Cortex of kidney (tissue), 1 donor: Measurements from ENCODE around the gene PIP5K1B.

Experiments
- DNase-seq: peaks from one replicate; lab custom pipeline; 2025; lab: John Stamatoyannopoulos, UW

The PIP5K1B gene

GRCh38 chr9:68991457-68991856 lies 286.4 kb downstream of the PIP5K1B start:
- no peak for DNase-seq

GRCh38 chr9:68995776-68996175 lies 290.7 kb downstream of the PIP5K1B start:
- DNase-seq: no peak

DNA sequence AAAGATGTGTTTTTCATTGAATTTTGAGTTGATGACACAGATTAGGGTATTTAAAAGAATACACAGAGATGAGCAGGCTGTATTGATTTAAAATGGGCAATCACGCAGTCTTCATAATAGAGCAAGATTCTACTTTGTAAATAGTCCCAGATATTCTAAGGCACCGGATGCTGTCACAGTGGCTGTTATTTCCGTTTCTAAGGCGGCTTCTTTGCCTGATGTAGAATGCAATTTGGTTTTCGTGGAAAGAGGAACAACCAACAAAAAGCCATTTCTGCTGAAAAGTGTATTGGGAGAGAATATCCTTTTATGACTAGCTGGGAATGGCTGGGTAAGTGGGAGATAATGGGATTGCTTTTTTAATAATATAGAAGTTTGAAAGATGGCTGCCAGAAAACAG lies 291.4 kb downstream of the PIP5K1B start:
- no peak for DNase-seq

DNA sequence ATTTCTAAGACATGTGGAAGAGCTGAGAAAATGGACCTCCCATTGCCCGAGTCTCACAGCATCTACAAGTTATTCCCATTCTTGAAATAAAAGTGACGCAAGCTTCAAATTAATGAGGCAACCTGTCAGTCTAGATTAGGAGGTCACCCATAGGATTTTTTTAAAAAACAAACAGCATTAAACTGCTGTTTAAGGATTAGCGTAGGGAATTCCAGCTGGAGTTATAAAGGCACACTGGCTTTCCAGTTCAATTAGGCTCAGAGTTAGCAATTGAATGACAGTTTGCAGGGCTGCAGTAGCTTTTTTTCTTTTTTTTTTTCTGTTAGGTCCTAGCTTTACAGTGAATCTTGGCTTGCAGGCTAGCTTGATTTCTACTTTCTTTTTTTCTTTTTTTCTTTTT lies 292.6 kb downstream of the PIP5K1B start:
- DNase-seq: no peak

GRCh38 chr9:68998385-68998784 lies 293.3 kb downstream of the PIP5K1B start:
- DNase-seq: no peak

DNA sequence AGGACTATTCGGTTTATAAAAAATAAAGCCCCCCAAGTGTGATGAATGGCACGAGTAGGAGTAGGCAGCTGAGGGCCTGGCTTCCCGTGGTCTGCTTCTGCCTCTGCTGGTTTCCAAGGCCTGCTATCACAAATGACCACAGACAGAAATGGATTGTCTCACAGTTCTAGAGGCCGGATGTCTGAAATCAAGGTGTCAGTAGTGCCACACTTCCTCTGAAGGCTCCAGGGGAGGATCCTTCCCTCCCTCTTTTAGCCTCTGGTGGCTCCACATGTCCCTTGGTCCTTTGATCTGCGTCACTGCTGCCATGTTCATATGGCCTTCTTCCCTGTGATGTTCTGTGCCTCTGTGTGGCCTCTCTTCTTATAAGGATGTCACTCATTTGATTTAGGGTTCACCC lies 293.8 kb downstream of the PIP5K1B start:
- DNase-seq: no peak

DNA sequence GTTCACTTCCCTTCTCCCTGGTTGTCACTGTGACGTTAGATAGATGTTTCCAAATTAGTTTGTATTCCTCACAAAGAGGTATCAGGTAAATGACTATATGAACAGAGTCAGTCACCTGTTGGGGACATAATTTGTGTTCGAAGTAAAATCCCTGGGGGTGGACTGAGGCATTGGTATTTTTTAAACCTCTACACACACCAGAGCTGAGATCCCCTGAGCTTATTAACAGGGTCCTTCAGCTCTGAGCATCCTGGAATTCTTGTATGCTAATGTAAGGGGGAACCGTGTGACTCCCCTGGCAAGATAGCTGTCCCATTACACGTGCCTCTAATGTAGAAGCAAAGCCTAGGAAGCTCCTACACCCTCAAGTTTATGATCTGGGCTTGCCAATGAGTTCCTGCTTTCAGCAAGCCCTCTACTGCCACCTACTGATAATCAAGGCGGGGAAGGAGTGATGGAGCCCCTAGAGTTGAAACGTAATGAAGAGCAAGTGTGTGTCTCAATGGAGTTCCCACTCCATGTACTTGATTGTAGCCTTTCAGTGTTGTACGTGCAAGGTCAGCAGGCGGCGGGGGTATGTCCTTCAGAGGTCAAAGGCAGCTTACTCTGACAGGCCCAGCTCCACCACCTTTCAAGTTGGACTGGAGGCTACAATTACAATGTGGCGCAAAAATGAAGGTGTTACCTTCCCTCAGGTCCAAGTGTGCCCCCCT lies 294.5 kb downstream of the PIP5K1B start:
- no peak for DNase-seq

DNA sequence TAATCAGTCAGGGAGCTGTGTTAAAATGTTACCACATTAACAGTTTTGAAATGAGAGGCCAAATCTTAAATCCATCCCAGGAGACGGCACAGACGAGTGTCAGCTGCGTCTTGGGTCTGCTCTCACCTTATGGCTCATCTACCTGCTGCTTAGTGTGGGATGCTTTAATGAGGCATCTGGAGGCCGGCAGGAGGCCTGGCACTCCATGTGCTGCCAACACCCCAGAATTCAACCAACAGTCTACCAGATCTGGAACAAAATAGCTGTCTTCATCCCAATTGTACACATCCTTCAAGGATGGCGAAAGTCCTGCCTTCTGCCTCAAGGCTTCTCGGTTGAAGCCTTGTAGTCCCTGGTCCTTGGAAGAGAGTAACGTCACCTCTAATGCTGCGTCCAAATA lies 296.9 kb downstream of the PIP5K1B start:
- no peak for DNase-seq

- DNase-seq: no peak
Observed at GRCh38 chr9:69003051-69003450, 298.0 kb downstream of the PIP5K1B start.

GRCh38 chr9:69004836-69005235 lies 299.8 kb downstream of the PIP5K1B start:
- no peak for DNase-seq

DNA sequence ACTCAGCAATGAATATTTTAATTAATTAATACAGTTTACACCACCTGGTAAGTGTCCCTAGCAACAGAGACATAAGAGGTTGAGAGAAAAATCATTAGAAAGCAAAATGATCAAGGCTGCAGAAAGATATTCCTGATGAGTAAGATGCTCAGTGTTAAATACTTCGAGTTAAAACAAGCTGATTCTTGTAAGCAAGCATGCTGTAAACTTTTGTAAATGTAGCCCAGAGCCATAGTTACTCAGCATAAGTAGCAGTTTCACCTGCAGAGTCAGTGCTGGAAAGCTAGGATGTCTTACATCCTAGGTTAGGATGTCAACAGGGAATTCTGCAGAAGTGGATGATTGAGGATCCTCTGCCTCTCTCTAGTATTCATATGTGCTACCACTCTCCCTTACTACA lies 304.7 kb downstream of the PIP5K1B start:
- DNase-seq: no peak

- no peak for DNase-seq
Observed at GRCh38 chr9:69012696-69013381, 307.8 kb downstream of the PIP5K1B start.

- no peak for DNase-seq
Observed at GRCh38 chr9:69013382-69013727, 308.3 kb downstream of the PIP5K1B start.

DNA sequence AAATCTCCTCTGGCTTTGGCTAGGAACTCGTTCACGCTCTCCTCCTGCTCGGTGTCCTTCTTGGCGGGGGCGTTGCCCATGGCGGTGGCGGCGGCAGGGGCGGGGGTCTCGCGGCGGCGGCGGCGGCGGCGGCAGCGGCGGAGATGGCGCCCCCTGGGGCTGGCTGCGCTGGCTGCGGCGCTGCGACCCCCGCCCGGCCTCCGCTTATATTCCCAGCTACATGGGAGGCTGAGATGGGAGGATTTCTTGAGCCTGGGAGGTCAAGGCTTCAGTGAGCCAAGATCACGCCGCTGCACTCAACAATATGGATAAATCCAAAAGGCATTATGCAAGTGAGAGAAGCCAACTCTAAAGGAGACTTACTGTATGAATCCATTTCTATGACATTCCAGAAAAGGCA lies 309.0 kb downstream of the PIP5K1B start, which contains the start of gene PRKACG:
PRKACG (minus strand) TSS at position 101 of the 400 bp plus-strand sequence; CDS start at position 80, 21 bp downstream.
- DNase-seq: no peak

DNA sequence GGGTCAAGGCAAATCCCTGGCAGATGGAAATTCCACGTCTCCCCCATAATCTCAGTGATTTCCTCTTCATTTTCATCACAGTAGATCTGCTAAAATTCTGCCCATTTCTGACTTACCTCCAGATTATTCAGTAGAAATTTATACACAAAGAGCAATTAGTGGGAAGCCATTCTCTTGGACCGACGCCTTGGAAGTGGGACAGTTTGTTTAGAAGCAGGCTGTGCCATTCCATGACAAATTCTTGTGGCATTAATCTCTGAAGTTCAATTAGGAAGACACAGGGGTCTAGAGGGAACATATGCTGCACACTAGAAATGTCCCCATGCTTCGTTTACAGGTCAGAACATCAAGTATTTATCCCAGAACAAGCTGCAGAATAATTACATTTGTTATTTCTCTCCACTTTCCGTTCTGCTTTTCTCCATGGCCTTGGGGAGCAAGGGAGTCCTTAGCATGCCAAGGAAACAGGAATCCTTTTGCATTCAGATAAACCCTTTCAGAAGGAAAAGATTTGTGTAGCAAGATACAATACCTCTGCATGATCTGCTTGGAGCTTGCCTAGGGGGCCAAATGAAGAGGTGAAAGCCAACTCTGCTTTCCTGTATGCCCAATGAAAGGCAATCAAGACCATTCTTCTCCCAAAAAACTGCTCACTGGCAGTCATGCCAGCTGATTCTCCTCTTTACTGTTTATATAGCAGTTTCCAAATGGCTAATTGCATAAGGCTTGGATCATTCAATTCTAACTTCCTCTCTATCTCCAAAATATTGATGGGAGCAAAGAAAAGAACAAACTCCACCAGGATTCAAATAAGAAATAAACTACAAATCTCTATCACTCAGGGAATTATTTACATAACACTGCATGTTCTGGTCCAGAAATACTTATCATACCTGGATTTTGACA lies 311.4 kb downstream of the PIP5K1B start:
- no peak for DNase-seq

DNA sequence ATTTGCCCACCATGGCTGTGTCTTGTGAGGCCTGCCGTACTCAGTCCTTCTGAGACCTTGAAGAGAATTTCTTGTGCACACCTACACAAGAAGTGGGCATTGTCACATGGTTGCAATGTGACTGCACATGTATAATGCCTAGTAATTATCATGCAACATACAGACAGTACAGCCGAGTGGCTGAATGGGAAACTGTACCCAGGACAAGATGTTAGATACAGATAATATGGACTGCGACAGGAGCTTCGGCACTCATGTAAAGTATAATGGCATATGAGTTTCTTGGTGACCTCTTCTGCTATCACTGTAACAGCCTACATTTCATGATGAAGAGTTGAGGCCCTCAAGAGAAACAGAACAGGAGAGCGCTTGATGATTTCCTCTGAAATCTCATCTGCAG lies 313.7 kb downstream of the PIP5K1B start:
- no peak for DNase-seq

GRCh38 chr9:69019808-69020207 lies 314.8 kb downstream of the PIP5K1B start:
- DNase-seq: no peak

DNA sequence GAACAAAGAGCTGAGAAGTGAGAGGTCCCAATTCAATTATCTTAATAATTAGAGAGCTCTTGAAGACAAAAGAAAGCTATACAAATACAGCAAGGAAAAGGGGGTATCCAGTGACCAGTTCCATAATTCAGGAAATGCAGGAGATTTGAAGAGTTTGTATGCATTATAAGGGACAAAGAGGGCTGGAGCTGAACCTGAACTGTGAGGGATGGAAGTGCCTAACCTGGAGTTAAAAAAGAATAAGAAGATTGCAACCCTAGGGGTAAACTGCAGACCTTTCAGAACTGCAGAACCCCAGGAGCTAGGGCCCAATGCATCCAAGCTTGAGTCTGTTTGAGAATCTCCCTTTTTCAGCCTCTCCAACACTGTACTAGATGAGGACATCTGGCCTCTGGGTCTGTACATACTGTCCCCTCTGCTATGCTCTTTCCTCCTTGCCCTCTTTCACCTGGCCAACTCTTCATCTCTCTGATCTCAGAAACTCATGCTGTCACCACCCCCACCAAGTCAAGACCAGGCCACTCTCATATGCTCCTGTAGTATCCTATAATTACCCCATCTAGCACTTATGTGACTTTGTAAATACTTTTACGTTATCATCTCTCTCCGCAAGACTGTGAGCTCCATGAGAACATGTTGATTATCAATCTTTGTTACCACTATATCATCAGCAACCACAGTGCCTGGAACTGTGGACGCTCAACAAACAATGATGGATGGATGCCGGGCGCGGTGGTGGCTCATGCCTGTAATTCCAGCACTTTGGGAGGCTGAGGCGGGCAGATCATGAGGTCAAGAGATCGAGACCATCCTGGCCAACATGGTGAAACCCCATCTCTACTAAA lies 315.5 kb downstream of the PIP5K1B start:
- no peak for DNase-seq

GRCh38 chr9:69023650-69024049 lies 318.6 kb downstream of the PIP5K1B start:
- no peak for DNase-seq

DNA sequence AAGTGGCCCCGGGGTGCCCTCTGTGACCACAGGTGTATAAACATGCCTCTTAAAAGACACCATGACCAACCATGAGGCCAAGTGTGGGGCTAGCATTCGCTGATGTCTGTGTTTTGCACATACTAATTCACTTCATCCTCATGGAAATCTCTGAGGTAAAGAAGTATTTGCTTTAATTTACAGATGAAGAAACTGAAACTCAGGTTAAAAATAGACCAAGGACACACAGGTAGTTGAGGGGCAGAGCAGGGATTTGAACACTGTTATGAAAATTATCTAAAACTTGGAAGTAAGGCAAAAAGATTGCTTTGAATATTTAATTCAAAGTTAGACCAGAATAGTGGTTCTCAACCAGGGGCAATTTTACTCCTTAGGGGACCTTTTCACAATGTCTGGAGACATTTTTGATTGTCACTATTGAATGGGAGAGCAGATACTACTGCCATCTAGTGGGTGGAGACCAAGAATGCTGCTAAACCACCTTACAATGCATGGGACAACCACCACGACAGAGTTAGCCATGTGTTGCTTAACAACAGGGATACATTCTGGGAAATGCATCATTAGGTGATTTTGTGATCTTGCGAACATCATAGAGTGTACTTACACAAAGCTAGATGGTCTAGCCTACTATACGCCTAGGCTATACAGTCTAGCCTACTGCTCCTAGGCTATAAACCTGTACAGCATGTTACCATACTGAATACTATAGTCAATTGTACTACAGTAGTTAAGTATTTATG lies 322.5 kb downstream of the PIP5K1B start:
- DNase-seq: no peak

DNA sequence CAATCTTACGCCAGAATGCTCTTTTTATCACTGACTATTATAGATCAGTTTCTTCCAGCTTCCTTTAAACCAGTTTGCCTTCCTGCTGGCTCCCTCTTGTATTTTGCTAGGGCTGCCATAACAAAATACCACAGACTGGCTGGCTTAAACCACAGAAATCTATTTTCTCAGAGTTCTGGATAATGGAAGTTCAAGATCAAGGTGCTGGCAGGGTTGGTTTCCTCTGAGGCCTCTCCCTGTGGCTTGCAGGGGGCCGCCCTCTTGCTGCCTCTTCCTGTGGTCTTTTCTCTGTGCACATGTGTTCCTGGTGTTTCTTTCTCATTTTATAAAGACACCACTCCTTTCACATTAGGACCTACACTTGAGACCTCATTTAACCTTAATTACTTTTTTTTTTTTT lies 323.7 kb downstream of the PIP5K1B start:
- DNase-seq: no peak
